Endodermal cell (in vitro differentiated cells): ENCODE data around the gene NETO2. TPM values are rescaled to one million over a fixed set of nuclear protein-coding genes. Genes with fewer than 3 reads are reported as not detected.
"Not testable (repeated sequence)": the region's sequence is repeated elsewhere in the genome, so short reads cannot be mapped to it uniquely, and the experiment has no call there.

Experiments
- DNase-seq: peaks from one replicate; pipeline ENCODE4 v3.0.0-alpha.2; 2017
- H3K27ac ChIP-seq: 2 replicates; pipeline ENCODE4 v1.5.1; 2013; ENCODE audit warnings: mild to moderate bottlenecking, low read depth, low read length, moderate library complexity
- H3K27me3 ChIP-seq: 2 replicates; pipeline ENCODE4 v1.6.1; 2013; ENCODE audit warnings: mild to moderate bottlenecking, low read length, moderate library complexity; ENCODE audit not compliant: insufficient read depth, control insufficient read depth, poor library complexity, severe bottlenecking
- H3K36me3 ChIP-seq: 2 replicates; pipeline ENCODE4 v1.7.0; 2013; ENCODE audit warnings: mild to moderate bottlenecking, low read length, moderate library complexity; ENCODE audit not compliant: control insufficient read depth, insufficient read depth
- H3K4me1 ChIP-seq: one replicate; pipeline ENCODE4 v1.7.0; 2013; ENCODE audit warnings: low read length; ENCODE audit not compliant: control insufficient read depth, insufficient read depth
- H3K4me3 ChIP-seq: 2 replicates; pipeline ENCODE4 v1.5.1; 2013; ENCODE audit warnings: mild to moderate bottlenecking, low read length, moderate library complexity
- H3K9ac ChIP-seq: 2 replicates; pipeline ENCODE4 v1.6.1; 2013; ENCODE audit warnings: mild to moderate bottlenecking, low read length, moderate library complexity; ENCODE audit not compliant: poor library complexity, severe bottlenecking; ENCODE audit errors: extremely low read depth
- H3K9me3 ChIP-seq: 2 replicates; pipeline ENCODE4 v1.6.1; 2013; ENCODE audit warnings: mild to moderate bottlenecking, low read length, moderate library complexity; ENCODE audit not compliant: control insufficient read depth
- H3K27ac Mint-ChIP-seq: 2 replicates; pipeline ENCODE4 v1.8.0; 2020; ENCODE audit warnings: mixed read lengths
- H3K27me3 Mint-ChIP-seq: 2 replicates; pipeline ENCODE4 v1.8.0; 2021; ENCODE audit warnings: mild to moderate bottlenecking, mixed read lengths; ENCODE audit not compliant: insufficient read depth
- H3K36me3 Mint-ChIP-seq: 2 replicates; pipeline ENCODE4 v1.8.0; 2020; ENCODE audit warnings: low read depth, mixed read lengths
- H3K4me1 Mint-ChIP-seq: 2 replicates; pipeline ENCODE4 v1.8.0; 2020; ENCODE audit warnings: mixed read lengths
- H3K4me3 Mint-ChIP-seq: 2 replicates; pipeline ENCODE4 v1.8.0; 2020; ENCODE audit warnings: mild to moderate bottlenecking, moderate library complexity, mixed read lengths
- H3K9me3 Mint-ChIP-seq: 2 replicates; pipeline ENCODE4 v1.8.0; 2020; ENCODE audit warnings: mild to moderate bottlenecking, mixed read lengths
- CTCF ChIP-seq: fragments of 200-600 bp; sonication (generic); conservative IDR thresholded peaks from 2 replicates; pipeline ENCODE4 v1.5.0; 2021; ENCODE audit warnings: antibody characterized with exemption, mild to moderate bottlenecking
- WGBS, 2 experiments: methylation state at CpG; one replicate each; pipeline versions ENCODE4 v1.1.5 to v1.1.7; 2013; ENCODE audit warnings: missing lambda C conversion rate in 2 of 2, mixed read lengths in 1 of 2; ENCODE audit not compliant: insufficient coverage in 1 of 2, insufficient read length in 1 of 2; 5-methylcytosine and 5-hydroxymethylcytosine counted together
- total RNA-seq, 2 donors: library from RNA; stranded (reverse); fragmentation: NEBNext Ultra II Directional in 1 of 2; extraction: Animal tissue kit (Norgen Biotek cat#: 25700) in 1 of 2; gene quantifications; 2 replicates in 1 of 2; 3 replicates in 1 of 2; pipeline ENCODE4 v1.2.1, GENCODE V29; 2021

Gene NETO2
- total RNA-seq, 2 donors from 2014 or later, result 18.4 to 36.3 TPM

DNA sequence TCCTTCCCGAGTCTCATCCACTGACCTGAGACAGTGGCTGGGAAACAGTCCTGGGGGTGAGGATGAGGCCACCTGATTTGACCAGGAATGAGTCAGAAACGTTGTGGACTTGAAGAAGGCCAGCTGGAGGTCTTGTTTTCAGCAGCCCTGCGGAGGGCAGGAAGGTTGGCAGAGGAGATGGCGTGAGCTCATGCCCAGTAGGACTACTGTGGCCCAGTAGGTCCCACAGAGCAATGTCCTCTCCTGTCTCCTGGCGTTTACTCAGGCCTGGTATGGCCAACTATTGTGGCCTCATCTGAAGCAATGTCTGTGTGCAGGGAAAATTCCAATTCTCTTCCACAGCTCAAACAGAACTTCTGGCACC is 86.1 kb downstream of the NETO2 start:
- H3K4me3 Mint-ChIP-seq, result no peak overlapping the region
- no peak overlapping the region for H3K9ac ChIP-seq
- peaks cover 9% of the 10 kb centered on the region for H3K9me3 Mint-ChIP-seq
- no peaks in the 10 kb centered on the region for H3K4me1 ChIP-seq
- WGBS, 2 experiments, result 85 to 96% methylated on average over 4 to 5 of the region's 5 CpGs
- peaks cover 3% of the 10 kb centered on the region for H3K27me3 Mint-ChIP-seq
- peaks cover 3% of the 10 kb centered on the region for H3K9me3 ChIP-seq
- no peak for TF ChIP-seq CTCF
- no peaks in the 10 kb centered on the region for H3K36me3 Mint-ChIP-seq
- H3K27ac Mint-ChIP-seq, result no peak overlapping the region
- no peak overlapping the region for H3K27ac ChIP-seq
- peak; percentile 19 for DNase-seq
- no peaks in the 10 kb centered on the region for H3K4me1 Mint-ChIP-seq
- no peaks in the 10 kb centered on the region for H3K27me3 ChIP-seq
- H3K4me3 ChIP-seq, result no peak overlapping the region
- no peaks in the 10 kb centered on the region for H3K36me3 ChIP-seq

DNA sequence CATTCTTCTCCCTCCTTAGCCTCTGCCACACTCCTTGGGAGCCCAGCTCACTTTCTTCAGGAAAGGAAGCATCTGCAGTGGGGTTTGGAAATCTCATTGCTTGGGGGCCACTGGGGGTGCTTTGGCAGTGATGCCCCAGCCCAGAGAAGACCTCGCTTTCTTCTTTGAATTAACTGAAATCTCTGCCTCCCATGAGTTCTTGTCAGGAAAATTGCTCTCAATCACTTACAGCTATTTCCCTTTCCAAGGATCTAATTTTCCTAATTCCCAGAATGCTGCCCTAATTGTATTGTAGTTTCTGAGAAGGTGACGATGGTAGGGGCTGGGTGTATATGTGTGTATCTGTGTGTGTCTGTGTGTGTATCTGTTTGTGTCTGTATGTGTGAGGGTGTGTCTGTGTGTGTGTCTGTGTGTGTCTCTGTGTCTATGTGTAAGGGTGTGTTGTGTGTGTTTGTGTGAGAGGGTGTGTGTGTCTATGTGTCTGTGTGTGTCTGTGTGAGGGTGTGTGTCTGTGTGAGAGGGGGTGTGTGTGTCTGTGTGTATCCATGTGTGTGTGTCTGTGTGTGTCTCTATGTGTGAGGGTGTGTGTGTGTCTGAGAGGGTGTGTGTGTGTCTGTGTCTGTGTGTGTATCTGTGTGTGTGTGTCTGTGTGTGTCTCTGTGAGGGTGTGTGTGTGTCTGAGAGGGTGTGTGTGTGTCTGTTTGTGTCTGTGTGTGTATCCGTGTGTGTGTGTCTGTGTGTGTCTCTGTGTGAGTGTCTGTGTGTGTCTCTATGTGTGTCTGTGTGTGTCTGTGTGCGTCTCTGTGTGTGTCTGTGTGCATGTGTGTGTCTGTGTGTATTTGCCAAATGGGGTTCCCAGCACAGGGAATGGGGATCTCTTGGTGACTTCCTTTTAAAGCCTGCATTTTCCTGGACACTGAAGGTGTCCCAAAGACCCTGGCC is 86.8 kb downstream of the NETO2 start:
- Mint-ChIP-seq H3K36me3 (no peaks in the 10 kb centered on the region), H3K27me3 (no peaks in the 10 kb centered on the region), H3K9me3 (peaks cover 3% of the 10 kb centered on the region), H3K4me1 (no peaks in the 10 kb centered on the region), H3K27ac (no peak overlapping the region), H3K4me3 (no peak overlapping the region)
- DNase-seq, result peak; percentile 18
- Histone ChIP-seq H3K9me3 (no peaks in the 10 kb centered on the region), H3K27ac (no peak overlapping the region), H3K27me3 (no peaks in the 10 kb centered on the region), H3K9ac (no peak overlapping the region), H3K36me3 (no peaks in the 10 kb centered on the region), H3K4me1 (no peaks in the 10 kb centered on the region), H3K4me3 (no peak overlapping the region)
- WGBS, 2 experiments, result 88 to 91% methylated on average over 3 to 4 of the region's 4 CpGs
- no peak for TF ChIP-seq CTCF

DNA sequence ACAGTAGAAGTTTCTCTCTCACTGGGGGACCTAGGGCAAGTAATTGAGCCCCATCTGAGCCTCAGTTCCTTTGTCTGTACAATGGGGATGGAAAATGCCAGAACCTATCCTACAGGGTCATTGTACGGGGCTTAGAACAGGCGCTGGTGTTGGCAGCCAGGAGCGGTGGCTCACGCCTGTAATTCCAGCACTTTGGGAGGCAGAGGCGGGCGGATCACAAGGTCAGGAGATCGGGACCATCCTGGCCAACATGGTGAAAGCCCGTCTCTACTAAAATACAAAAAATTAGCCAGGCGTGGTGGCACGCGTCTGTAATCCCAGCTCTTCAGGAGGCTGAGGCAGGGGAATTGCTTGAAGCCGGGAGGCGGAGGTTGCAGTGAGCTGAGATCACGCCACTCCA is 87.7 kb downstream of the NETO2 start:
- H3K27me3 ChIP-seq, H3K4me1 ChIP-seq: not testable (repeated sequence)

More for the DNA sequence above, 87.7 kb downstream of the NETO2 start:
- H3K4me3 Mint-ChIP-seq, H3K27me3 Mint-ChIP-seq, H3K27ac Mint-ChIP-seq, H3K9me3 Mint-ChIP-seq, H3K4me3 ChIP-seq, H3K36me3 ChIP-seq, DNase-seq, H3K9me3 ChIP-seq, H3K36me3 Mint-ChIP-seq, H3K9ac ChIP-seq, H3K4me1 Mint-ChIP-seq, H3K27ac ChIP-seq: not testable (repeated sequence)
- 84 to 94% methylated on average over 11 to 14 of the region's 14 CpGs for WGBS, 2 experiments
